Natural killer cell (primary cell): ENCODE results near the gene PNRC1. TPM values are rescaled to one million over a fixed set of nuclear protein-coding genes. Genes with fewer than 3 reads are reported as not detected.
A peak's percentile ranks its signal among the peaks of the same experiment; 100 is the strongest.

ENCODE experiments used
- ATAC-seq, 3 donors: fragments of 150-1000 bp in 2 of 3; fragments of 200-7000 bp in 1 of 3; cut with Tn5 transposase; 1 replicate in 1 of 3; 2 replicates in 2 of 3; pipeline ENCODE4 v1.10.0; 2021; ENCODE audit warnings: mild to moderate bottlenecking in 2 of 3, moderate library complexity in 2 of 3
- DNase-seq, 2 donors: peaks; one replicate each; pipeline versions ENCODE4 v3.0.0 to v3.0.0-alpha.2; 2013 to 2021; ENCODE audit warnings: mixed read lengths in 1 of 2
- H3K27ac ChIP-seq: one replicate; pipeline ENCODE4 v1.5.1; 2013; ENCODE audit warnings: mild to moderate bottlenecking, low read length
- H3K27me3 ChIP-seq: one replicate; pipeline ENCODE4 v1.6.1; 2013; ENCODE audit warnings: low read length; ENCODE audit not compliant: control insufficient read depth, insufficient read depth
- H3K36me3 ChIP-seq: one replicate; pipeline ENCODE4 v1.6.1; 2013; ENCODE audit warnings: low read length; ENCODE audit not compliant: control insufficient read depth, insufficient read depth
- H3K4me1 ChIP-seq: one replicate; pipeline ENCODE4 v1.6.1; 2013; ENCODE audit warnings: low read length; ENCODE audit not compliant: control insufficient read depth, insufficient read depth
- H3K4me3 ChIP-seq: one replicate; pipeline ENCODE4 v1.5.1; 2013; ENCODE audit warnings: low read length
- H3K9me3 ChIP-seq: one replicate; pipeline ENCODE4 v1.6.1; 2013; ENCODE audit warnings: low read length; ENCODE audit not compliant: control insufficient read depth, insufficient read depth
- H3K27ac Mint-ChIP-seq, 2 donors: one replicate each; pipeline ENCODE4 v1.8.0; 2022; ENCODE audit warnings: mild to moderate bottlenecking in 2 of 2, mixed read lengths in 2 of 2, moderate library complexity in 1 of 2
- H3K27me3 Mint-ChIP-seq, 2 donors: one replicate each; pipeline ENCODE4 v1.8.0; 2022; ENCODE audit warnings: low read depth in 2 of 2, mixed read lengths in 2 of 2
- H3K36me3 Mint-ChIP-seq: one replicate; pipeline ENCODE4 v1.8.0; 2022; ENCODE audit warnings: mixed read lengths
- H3K4me1 Mint-ChIP-seq, 2 donors: one replicate each; pipeline ENCODE4 v1.8.0; 2022; ENCODE audit warnings: mixed read lengths in 2 of 2
- H3K4me3 Mint-ChIP-seq: one replicate; pipeline ENCODE4 v1.8.0; 2022; ENCODE audit warnings: mild to moderate bottlenecking, moderate library complexity, mixed read lengths
- H3K9me3 Mint-ChIP-seq, 2 donors: one replicate each; pipeline ENCODE4 v1.8.0; 2022; ENCODE audit warnings: mixed read lengths in 2 of 2
- CTCF ChIP-seq: fragments of 200-600 bp; IDR thresholded peaks from one replicate; pipeline ENCODE4 v1.8.0; 2022; ENCODE audit warnings: antibody characterized with exemption
- WGBS: methylation state at CpG from one replicate; pipeline ENCODE4 v1.1.7; 2013; ENCODE audit warnings: missing lambda C conversion rate; ENCODE audit not compliant: insufficient coverage; 5-methylcytosine and 5-hydroxymethylcytosine counted together
- intact Hi-C: fragments of 100-400 bp; cut with micrococcal nuclease; formaldehyde crosslinking; loops from one replicate; pipeline ENCODE4 v1.14.2; 2022
- total RNA-seq, 4 donors: library from RNA; stranded (reverse); fragments of 120-200 nt in 1 of 4; gene quantifications; one replicate each; pipeline versions ENCODE4 v1.2.3 to v1.2.4, GENCODE V29; 2013 to 2022

The PNRC1 gene
- total RNA-seq, 3 donors from 2014 or later (not counting 1 experiment from before 2014, with no cell fraction given) = 695 to 970 (median 712) TPM

- 0% methylated on average over 19 of the region's 20 CpGs for WGBS
- no peak for TF ChIP-seq CTCF
- peaks cover 11% of the 10 kb centered on the region for H3K36me3 Mint-ChIP-seq
- H3K36me3 ChIP-seq = peaks cover 22% of the 10 kb centered on the region
- no peaks in the 10 kb centered on the region for H3K9me3 ChIP-seq
- peaks cover 21% of the 10 kb centered on the region for H3K4me1 ChIP-seq
- ATAC-seq = peak; percentile 19 to 38 (median 34)
- peak overlapping the region; percentile 75 for H3K4me3 ChIP-seq
- no peaks in the 10 kb centered on the region for H3K27me3 Mint-ChIP-seq
- no peaks in the 10 kb centered on the region for H3K9me3 Mint-ChIP-seq
- peak overlapping the region; percentile 99 for H3K4me3 Mint-ChIP-seq
- intact Hi-C loops = loop anchor here (1.0 to 10.0 kb wide), 8 partner anchors 38 to 1927 kb away; partner anchors contain the start of genes AKIRIN2, CFAP206, RNGTT and SRSF12
- peak overlapping the region; percentile 97 for H3K27ac ChIP-seq
- peaks cover 43 to 48% of the 10 kb centered on the region in 2 donors for H3K4me1 Mint-ChIP-seq
- no peaks in the 10 kb centered on the region for H3K27me3 ChIP-seq
- peak overlapping the region; percentile 99 for H3K27ac Mint-ChIP-seq
- peak; percentile 55 to 86 for DNase-seq
Measured at GRCh38 chr6:89079511-89080234, 878 bp upstream of the PNRC1 start.

DNA sequence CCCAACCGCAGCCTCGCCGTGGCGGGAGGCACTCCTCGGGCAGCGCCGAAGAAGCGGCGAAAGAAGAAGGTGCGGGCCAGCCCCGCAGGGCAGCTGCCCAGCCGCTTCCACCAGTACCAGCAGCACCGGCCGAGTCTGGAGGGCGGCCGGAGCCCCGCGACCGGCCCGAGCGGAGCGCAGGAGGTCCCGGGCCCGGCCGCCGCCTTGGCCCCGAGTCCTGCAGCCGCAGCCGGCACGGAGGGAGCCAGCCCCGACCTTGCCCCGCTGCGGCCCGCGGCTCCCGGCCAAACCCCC is 525 bp downstream of the PNRC1 start:
- H3K4me3 ChIP-seq = peak overlapping the region; percentile 75
- H3K9me3 Mint-ChIP-seq = no peaks in the 10 kb centered on the region
- TF ChIP-seq CTCF = no peak
- peaks cover 29% of the 10 kb centered on the region for H3K4me1 ChIP-seq
- no peaks in the 10 kb centered on the region for H3K9me3 ChIP-seq
- H3K27me3 Mint-ChIP-seq = no peaks in the 10 kb centered on the region
- intact Hi-C loops = loop anchor here (2.0 to 10.0 kb wide), 5 partner anchors 36 to 1929 kb away; partner anchors contain the start of genes AKIRIN2, CFAP206, SRSF12 and UBE2J1
- peaks cover 36% of the 10 kb centered on the region for H3K36me3 ChIP-seq
- peaks cover 53 to 59% of the 10 kb centered on the region in 2 donors for H3K4me1 Mint-ChIP-seq
- H3K27me3 ChIP-seq = no peaks in the 10 kb centered on the region
- peak overlapping the region; percentile 97 for H3K27ac ChIP-seq
- under 1% methylated on average over 36 of the region's 36 CpGs for WGBS
- peak overlapping the region; percentile 99 for H3K27ac Mint-ChIP-seq
- H3K36me3 Mint-ChIP-seq = peaks cover 16% of the 10 kb centered on the region
- peak overlapping the region; percentile 99 for H3K4me3 Mint-ChIP-seq
- ATAC-seq (peak in 1 of 3 donors; percentile 0), DNase-seq (no peak)

DNA sequence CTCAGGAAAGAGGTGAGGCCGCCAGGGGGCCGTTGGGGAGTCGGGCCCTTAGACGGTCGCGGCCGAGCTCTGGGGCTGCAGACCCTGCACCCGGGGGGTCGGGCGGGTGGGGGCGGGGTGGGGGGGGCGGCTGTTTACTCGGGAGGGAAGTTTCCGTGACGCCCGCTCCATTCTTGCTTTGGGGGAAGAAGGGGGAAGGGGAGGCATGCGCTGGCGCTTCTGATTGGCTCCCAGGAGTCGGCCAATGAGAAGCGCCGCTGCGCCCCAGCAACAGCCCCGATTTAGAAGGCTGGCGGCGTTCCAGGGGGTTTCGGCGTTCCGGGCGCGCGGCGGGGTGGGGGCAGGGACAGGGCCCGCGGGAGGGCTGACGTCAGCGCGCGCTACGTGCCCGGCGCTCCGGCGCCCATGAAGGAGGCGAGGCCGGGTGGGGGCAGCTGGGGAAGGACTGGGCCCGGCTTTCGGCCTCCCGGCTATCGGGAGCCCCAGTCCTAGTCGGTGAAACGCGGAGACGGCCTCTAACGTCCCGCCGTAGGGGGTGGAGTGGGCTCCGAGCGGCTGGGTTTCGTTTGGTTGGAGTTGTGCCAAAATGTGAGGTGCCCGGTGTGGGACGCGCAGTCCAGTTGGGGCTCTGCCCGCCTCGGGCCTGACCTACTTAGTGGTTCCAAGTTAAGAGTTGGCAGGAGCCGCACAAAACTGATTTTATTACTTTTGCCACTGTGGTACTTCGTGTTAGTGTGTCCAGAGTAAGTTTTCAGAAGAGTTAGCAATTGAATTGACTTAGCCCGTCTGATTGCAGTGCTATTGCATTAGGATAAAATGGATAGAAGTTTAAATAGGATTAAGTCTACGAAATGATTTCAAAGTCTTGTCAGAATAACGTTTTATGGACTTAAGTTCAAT is 1.1 kb downstream of the PNRC1 start:
- Histone ChIP-seq H3K4me3 (peak overlapping the region; percentile 75), H3K9me3 (no peaks in the 10 kb centered on the region), H3K4me1 (peaks cover 31% of the 10 kb centered on the region), H3K36me3 (peaks cover 36% of the 10 kb centered on the region), H3K27me3 (no peaks in the 10 kb centered on the region), H3K27ac (peak overlapping the region; percentile 97)
- peak; percentile 99 to 100 for DNase-seq
- Mint-ChIP-seq H3K4me3 (peak overlapping the region; percentile 96), H3K27me3 (no peaks in the 10 kb centered on the region), H3K27ac (peak overlapping the region; percentile 99), H3K36me3 (peaks cover 16% of the 10 kb centered on the region), H3K4me1 (peaks cover 59 to 64% of the 10 kb centered on the region in 2 donors), H3K9me3 (no peaks in the 10 kb centered on the region)
- no peak for TF ChIP-seq CTCF
- peak; percentile 56 to 80 (median 68) for ATAC-seq
- under 1% methylated on average over 57 of the region's 69 CpGs for WGBS
- intact Hi-C loops = loop anchor here (2.0 to 10.0 kb wide), 5 partner anchors 36 to 1929 kb away; partner anchors contain the start of genes AKIRIN2, CFAP206, SRSF12 and UBE2J1
